Lung (tissue), 12 donors: ENCODE measurements around the gene ESPN. TPM values are rescaled to one million over a fixed set of nuclear protein-coding genes. Genes with fewer than 3 reads are reported as not detected.

Source experiments
- ATAC-seq: fragments of 200-7000 bp; cut with Tn5 transposase; one replicate; pipeline ENCODE4 v1.9.1; 2020; ENCODE audit warnings: moderate number of reproducible peaks; ENCODE audit not compliant: insufficient read depth, low FRiP score
- DNase-seq, 3 donors: peaks; one replicate each; pipeline ENCODE4 v3.0.0-alpha.2; 2013 to 2017
- H3K27ac ChIP-seq, 2 donors: one replicate each; pipeline ENCODE4 v1.5.1; 2013; ENCODE audit warnings: mild to moderate bottlenecking in 2 of 2, moderate library complexity in 2 of 2, control low read depth in 1 of 2, inconsistent platforms in 1 of 2, low read depth in 1 of 2, low read length in 1 of 2
- H3K27me3 ChIP-seq, 3 donors: one replicate each; pipeline ENCODE4 v1.5.1; 2013; ENCODE audit warnings: low read length in 2 of 3; ENCODE audit not compliant: control insufficient read depth in 3 of 3, insufficient read depth in 3 of 3
- H3K36me3 ChIP-seq, 4 donors: one replicate each; pipeline ENCODE4 v1.5.1; 2013; ENCODE audit warnings: low read length in 4 of 4, mild to moderate bottlenecking in 1 of 4, moderate library complexity in 1 of 4; ENCODE audit not compliant: control insufficient read depth in 4 of 4, insufficient read depth in 4 of 4
- H3K4me1 ChIP-seq, 5 donors: one replicate each; pipeline ENCODE4 v1.5.1; 2013; ENCODE audit warnings: low read length in 5 of 5, mild to moderate bottlenecking in 2 of 5, moderate library complexity in 1 of 5; ENCODE audit not compliant: control insufficient read depth in 5 of 5, insufficient read depth in 5 of 5
- H3K4me3 ChIP-seq: one replicate; pipeline ENCODE4 v1.5.1; 2013; ENCODE audit warnings: mild to moderate bottlenecking, control low read depth, moderate library complexity
- H3K9ac ChIP-seq, 2 donors: one replicate each; pipeline ENCODE4 v1.5.1; 2013; ENCODE audit warnings: low read length in 2 of 2, control low read depth in 1 of 2; ENCODE audit not compliant: insufficient read depth in 1 of 2
- H3K9me3 ChIP-seq, 4 donors: one replicate each; pipeline ENCODE4 v1.5.1; 2013; ENCODE audit warnings: low read length in 3 of 4, mild to moderate bottlenecking in 1 of 4, moderate library complexity in 1 of 4; ENCODE audit not compliant: control insufficient read depth in 4 of 4, insufficient read depth in 3 of 4
- WGBS, 2 donors: extraction: QIAGEN DNeasy Blood & Tissue Kit; methylation state at CpG; one replicate each; pipeline ENCODE4 v1.1.7; 2013; 5-methylcytosine and 5-hydroxymethylcytosine counted together
- polyA plus RNA-seq, 2 donors: library from polyadenylated mRNA; stranded (reverse); fragments of 200-250 nt; gene quantifications; one replicate each; pipeline ENCODE4 v1.2.1, GENCODE V29; 2013
- total RNA-seq, 2 donors: library from RNA; depleted of rRNA in 1 of 2; stranded (reverse); fragments of >200 nt in 1 of 2; gene quantifications; one replicate each; pipeline ENCODE4 v1.2.1, GENCODE V29; 2014 to 2021
- TF ChIP-seq, protein P1 (sequence below): IDR thresholded peaks from 2 replicates; pipeline ENCODE4 v1.5.1; 2012; ENCODE audit warnings: mild to moderate bottlenecking; ENCODE audit errors: control extremely low read depth, extremely low read depth
- donor health status: control.
- donor health status: control.
- donor health status: Bipolar disorder and iron deficiency.
- donor health status: healthy.
- donor health status: DM: yes; HTN: yes; CAD: no.

Gene ESPN
- total and polyA plus RNA-seq, 4 donors: 2.1 to 20.8 (median 7.4) TPM

- Histone ChIP-seq H3K9ac (no peak overlapping the region), H3K4me3 (no peak overlapping the region), H3K27ac (no peak overlapping the region), H3K9me3 (no peaks in the 10 kb centered on the region), H3K4me1 (peaks cover 0 to 15% (median 0%) of the 10 kb centered on the region in 5 donors), H3K36me3 (no peaks in the 10 kb centered on the region), H3K27me3 (no peaks in the 10 kb centered on the region)
- WGBS, 2 donors: 88 to 95% methylated on average over 28 to 31 of the region's 31 CpGs
- ATAC-seq: no peak
- TF ChIP-seq, protein P1, sequence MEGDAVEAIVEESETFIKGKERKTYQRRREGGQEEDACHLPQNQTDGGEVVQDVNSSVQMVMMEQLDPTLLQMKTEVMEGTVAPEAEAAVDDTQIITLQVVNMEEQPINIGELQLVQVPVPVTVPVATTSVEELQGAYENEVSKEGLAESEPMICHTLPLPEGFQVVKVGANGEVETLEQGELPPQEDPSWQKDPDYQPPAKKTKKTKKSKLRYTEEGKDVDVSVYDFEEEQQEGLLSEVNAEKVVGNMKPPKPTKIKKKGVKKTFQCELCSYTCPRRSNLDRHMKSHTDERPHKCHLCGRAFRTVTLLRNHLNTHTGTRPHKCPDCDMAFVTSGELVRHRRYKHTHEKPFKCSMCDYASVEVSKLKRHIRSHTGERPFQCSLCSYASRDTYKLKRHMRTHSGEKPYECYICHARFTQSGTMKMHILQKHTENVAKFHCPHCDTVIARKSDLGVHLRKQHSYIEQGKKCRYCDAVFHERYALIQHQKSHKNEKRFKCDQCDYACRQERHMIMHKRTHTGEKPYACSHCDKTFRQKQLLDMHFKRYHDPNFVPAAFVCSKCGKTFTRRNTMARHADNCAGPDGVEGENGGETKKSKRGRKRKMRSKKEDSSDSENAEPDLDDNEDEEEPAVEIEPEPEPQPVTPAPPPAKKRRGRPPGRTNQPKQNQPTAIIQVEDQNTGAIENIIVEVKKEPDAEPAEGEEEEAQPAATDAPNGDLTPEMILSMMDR: no peak
- no peak for DNase-seq
Measured at GRCh38 chr1:6505367-6506209, 81.0 kb downstream of the ESPN start.

GRCh38 chr1:6506210-6507036 is 81.8 kb downstream of the ESPN start:
- Histone ChIP-seq H3K4me3 (no peak overlapping the region), H3K4me1 (peaks cover 0 to 13% (median 0%) of the 10 kb centered on the region in 5 donors), H3K9ac (no peak overlapping the region), H3K9me3 (no peaks in the 10 kb centered on the region), H3K27me3 (no peaks in the 10 kb centered on the region), H3K27ac (no peak overlapping the region), H3K36me3 (no peaks in the 10 kb centered on the region)
- TF ChIP-seq, protein P1: no peak
- WGBS, 2 donors: 81 to 87% methylated on average over 31 of the region's 31 CpGs
- DNase-seq (no peak), ATAC-seq (no peak)

GRCh38 chr1:6507037-6507428 is 82.5 kb downstream of the ESPN start:
- Histone ChIP-seq H3K4me3 (no peak overlapping the region), H3K36me3 (no peaks in the 10 kb centered on the region), H3K4me1 (peaks cover 0 to 7% (median 0%) of the 10 kb centered on the region in 5 donors), H3K9ac (no peak overlapping the region), H3K9me3 (no peaks in the 10 kb centered on the region), H3K27me3 (no peaks in the 10 kb centered on the region), H3K27ac (no peak overlapping the region)
- DNase-seq: no peak
- 63 to 67% methylated on average over 7 of the region's 7 CpGs for WGBS, 2 donors
- ATAC-seq: no peak
- TF ChIP-seq, protein P1: no peak
